GM12878 (cell line): ENCODE results near the gene ANKRD11. TPM values are rescaled to one million over a fixed set of nuclear protein-coding genes. Genes with fewer than 3 reads are reported as not detected.

Experiments used
- ATAC-seq: fragments of 200-7000 bp; cut with Tn5 transposase; 3 replicates; pipeline ENCODE4 v1.9.1; 2020; ENCODE audit warnings: mild to moderate bottlenecking, moderate library complexity
- BruUV-seq: library from RNA; stranded (reverse); fragments of 400-500 nt; replicated peaks from 2 replicates; lab custom pipeline; 2021; lab: Mats Ljungman, UMichigan
- CTCF ChIA-PET: fragments of 300-600 bp; sonication (Branson Sonifier 250); formaldehyde crosslinking; extraction: SDS; loops from one replicate; lab custom pipeline; 2021; ENCODE audit warnings: inconsistent platforms; lab: Yijun Ruan, JAX
- POLR2A ChIA-PET: fragments of 350-600 bp; formaldehyde crosslinking; extraction: SDS; loops from one replicate; lab custom pipeline; 2021; ENCODE audit warnings: inconsistent platforms; lab: Charles Lee
- RAD21 ChIA-PET: fragments of 300-600 bp; sonication (Branson Sonifier 250); formaldehyde crosslinking; loops from one replicate; lab custom pipeline; 2023; ENCODE audit warnings: antibody characterized with exemption; ENCODE audit not compliant: unreplicated experiment; lab: Charles Lee
- SMC1A ChIA-PET: fragments of 300-600 bp; sonication (Branson Sonifier 250); formaldehyde crosslinking; loops from one replicate; lab custom pipeline; 2023; ENCODE audit not compliant: unreplicated experiment, uncharacterized antibody; lab: Charles Lee
- DNase-seq: peaks from one replicate; pipeline ENCODE4 v3.0.0-alpha.2; 2011; ENCODE audit warnings: low read depth, low spot score
- FAIRE-seq: peaks from 3 replicates; lab custom pipeline; 2011; peaks lifted over from hg19 to GRCh38; lab: Jason Lieb, UNC
- H2AFZ ChIP-seq: 2 replicates; pipeline ENCODE4 v1.6.0; 2011; ENCODE audit warnings: low read depth, low read length, control low read depth; ENCODE audit not compliant: control insufficient read depth
- H3K27ac ChIP-seq: 2 replicates; pipeline ENCODE4 v1.5.1; 2011; ENCODE audit warnings: control low read depth; ENCODE audit not compliant: control insufficient read depth, insufficient read depth
- H3K27me3 ChIP-seq, 2 experiments: replicated peaks in 1 of 2; 2 replicates each; pipeline versions ENCODE4 v1.6.0 to v1.6.1; 2011; ENCODE audit warnings: low read length in 1 of 2; ENCODE audit not compliant: control insufficient read depth in 2 of 2, insufficient read depth in 2 of 2
- H3K36me3 ChIP-seq, 2 experiments: 2 replicates each; pipeline ENCODE4 v1.5.1; 2011; ENCODE audit warnings: low read length in 1 of 2; ENCODE audit not compliant: control insufficient read depth in 2 of 2, insufficient read depth in 2 of 2
- H3K4me1 ChIP-seq: 2 replicates; pipeline ENCODE4 v1.6.1; 2011; ENCODE audit warnings: mild to moderate bottlenecking, low read length, moderate library complexity, mixed read lengths; ENCODE audit not compliant: control insufficient read depth, insufficient read depth
- H3K4me2 ChIP-seq: 2 replicates; pipeline ENCODE4 v1.6.0; 2011; ENCODE audit warnings: control low read depth; ENCODE audit not compliant: control insufficient read depth, insufficient read depth
- H3K4me3 ChIP-seq: fragments of 200-600 bp; sonication (generic); 2 replicates; pipeline ENCODE4 v1.5.1; 2016
- H3K79me2 ChIP-seq: 2 replicates; pipeline ENCODE4 v1.6.0; 2011; ENCODE audit warnings: low read length; ENCODE audit not compliant: control insufficient read depth, insufficient read depth
- H3K9ac ChIP-seq: 2 replicates; pipeline ENCODE4 v1.8.0; 2011; ENCODE audit warnings: low read length, control low read depth, mixed read lengths; ENCODE audit not compliant: control insufficient read depth, insufficient read depth
- H3K9me3 ChIP-seq: replicated peaks from 3 replicates; pipeline ENCODE4 v1.5.1; 2011; ENCODE audit warnings: mild to moderate bottlenecking, low read length; ENCODE audit not compliant: control insufficient read depth, insufficient read depth
- H4K20me1 ChIP-seq: 2 replicates; pipeline ENCODE4 v1.6.0; 2011; ENCODE audit not compliant: control insufficient read depth, insufficient read depth
- NBN ChIP-seq: fragments of 450-650 bp; IDR thresholded peaks from 2 replicates; pipeline ENCODE4 v1.6.1; 2016
- POU2F2 ChIP-seq: IDR thresholded peaks from 3 replicates; pipeline ENCODE4 v1.6.1; 2011; ENCODE audit warnings: low read depth, mild to moderate bottlenecking, low read length, borderline replicate concordance
- RAD21 ChIP-seq: IDR thresholded peaks from 2 replicates; pipeline ENCODE4 v1.6.1; 2011; ENCODE audit warnings: mild to moderate bottlenecking, low read depth, low read length, moderate library complexity; ENCODE audit not compliant: insufficient read depth
- WGBS: methylation state at CpG from one replicate; pipeline ENCODE4 v1.1.6; 2016; ENCODE audit warnings: low lambda C conversion rate; ENCODE audit not compliant: insufficient replicate concordance, insufficient coverage; ENCODE audit errors: missing lambda C conversion rate; 5-methylcytosine and 5-hydroxymethylcytosine counted together
- in situ Hi-C: fragments of 300-500 bp; cut with MboI; formaldehyde crosslinking; loops from 9 replicates; pipeline ENCODE4 v1.14.3; 2018; ENCODE audit warnings: mixed read lengths
- intact Hi-C: fragments of 100-400 bp; cut with micrococcal nuclease; formaldehyde crosslinking; loops from one replicate; pipeline ENCODE4 v1.14.2; 2022; ENCODE audit not compliant: unreplicated experiment
- polyA plus RNA-seq, 11 experiments: library from polyadenylated mRNA; depleted of rRNA in 4 of 11; unstranded in 6 of 11; stranded (reverse) in 5 of 11; fragments of >200 nt; fragmentation: Nextera tagmentation in 4 of 11; fragmentation: Illumina TruSeq in 1 of 11; extraction: Ambion mirVana in 4 of 11; extraction: Trizol in 1 of 11; gene quantifications; 1 replicate in 1 of 11; 2 replicates in 10 of 11; pipeline versions ENCODE4 v1.2.1 to v1.2.3, GENCODE V29; 2011 to 2016; ENCODE audit warnings: inconsistent platforms in 2 of 11, missing spikeins in 2 of 11, low read depth in 1 of 11
- total RNA-seq, 4 experiments: library from RNA; depleted of rRNA in 3 of 4; stranded (reverse); fragments of >200 nt in 3 of 4; fragmentation: Illumina TruSeq in 1 of 4; extraction: Trizol in 1 of 4; gene quantifications; 2 replicates each; pipeline versions ENCODE4 v1.2.1 to v1.2.3, GENCODE V29; 2013 to 2021
- TF ChIP-seq, protein P1 (sequence below): IDR thresholded peaks from 2 replicates; pipeline ENCODE4 v1.6.1; 2012; ENCODE audit warnings: low read depth, low read length, improper control_type of control experiment
- TF ChIP-seq, protein P2 (sequence below): fragments of 450-650 bp; formaldehyde crosslinking; IDR thresholded peaks from 2 replicates; pipeline ENCODE4 v1.4.0; 2020; ENCODE audit warnings: mild to moderate bottlenecking, moderate library complexity
- TF ChIP-seq, protein P3 (sequence below): IDR thresholded peaks from 2 replicates; pipeline ENCODE4 v1.6.1; 2011; ENCODE audit warnings: borderline replicate concordance, low read depth, mild to moderate bottlenecking, moderate library complexity, low read length; ENCODE audit not compliant: insufficient read depth, poor library complexity, severe bottlenecking
- TF ChIP-seq, protein P4 (sequence below): IDR thresholded peaks from 2 replicates; pipeline ENCODE4 v1.6.1; 2012; ENCODE audit warnings: mild to moderate bottlenecking, low read depth, low read length

The ANKRD11 gene
- total and polyA plus RNA-seq, 10 of the 15 experiments (the other 5 are each of a cell fraction or from before 2014, with no cell fraction given) = 5.1 to 103 (median 27.4) TPM

DNA sequence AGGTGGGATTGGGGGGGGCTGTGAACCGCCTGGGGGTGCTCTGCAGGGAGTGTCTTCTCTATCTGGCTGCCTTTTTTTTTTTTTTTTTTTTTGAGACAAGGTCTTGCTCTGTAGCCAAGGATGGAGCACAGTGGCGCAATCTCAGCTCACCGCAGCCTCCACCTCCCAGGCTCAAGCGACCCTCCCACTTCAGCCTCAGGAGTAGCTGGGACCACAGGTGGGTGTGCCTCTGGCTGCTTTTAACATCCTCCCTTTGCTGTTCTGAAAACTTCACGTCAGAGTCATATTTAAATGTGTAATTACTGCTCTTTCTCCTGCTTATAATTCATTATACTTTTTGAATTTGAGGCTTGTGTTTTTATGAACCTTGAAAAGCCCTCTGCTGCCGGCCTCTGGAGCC lies 194.4 kb downstream of the ANKRD11 start:
- intact Hi-C loops = no loop called here
- DNase-seq = no peak
- no TSS peak for BruUV-seq
- Histone ChIP-seq H3K9ac (no peak overlapping the region), H4K20me1 (peaks cover 9% of the 10 kb centered on the region; the same call in 1 of the 2 replicates), H3K4me1 (no peaks in the 10 kb centered on the region), H3K4me3 (no peak overlapping the region), H3K27me3 (no peaks in the 10 kb centered on the region), H3K36me3 (peaks cover 6 to 19% of the 10 kb centered on the region in 2 experiments; a peak in 3 of 4 replicates), H2AFZ (no peak overlapping the region), H3K27ac (no peak overlapping the region), H3K4me2 (no peak overlapping the region), H3K9me3 (no peaks in the 10 kb centered on the region), H3K79me2 (no peaks in the 10 kb centered on the region; the same call in none of the 2 replicates)
- TF ChIP-seq, protein P1, sequence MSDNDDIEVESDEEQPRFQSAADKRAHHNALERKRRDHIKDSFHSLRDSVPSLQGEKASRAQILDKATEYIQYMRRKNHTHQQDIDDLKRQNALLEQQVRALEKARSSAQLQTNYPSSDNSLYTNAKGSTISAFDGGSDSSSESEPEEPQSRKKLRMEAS = no peak
- TF ChIP-seq, protein P2, sequence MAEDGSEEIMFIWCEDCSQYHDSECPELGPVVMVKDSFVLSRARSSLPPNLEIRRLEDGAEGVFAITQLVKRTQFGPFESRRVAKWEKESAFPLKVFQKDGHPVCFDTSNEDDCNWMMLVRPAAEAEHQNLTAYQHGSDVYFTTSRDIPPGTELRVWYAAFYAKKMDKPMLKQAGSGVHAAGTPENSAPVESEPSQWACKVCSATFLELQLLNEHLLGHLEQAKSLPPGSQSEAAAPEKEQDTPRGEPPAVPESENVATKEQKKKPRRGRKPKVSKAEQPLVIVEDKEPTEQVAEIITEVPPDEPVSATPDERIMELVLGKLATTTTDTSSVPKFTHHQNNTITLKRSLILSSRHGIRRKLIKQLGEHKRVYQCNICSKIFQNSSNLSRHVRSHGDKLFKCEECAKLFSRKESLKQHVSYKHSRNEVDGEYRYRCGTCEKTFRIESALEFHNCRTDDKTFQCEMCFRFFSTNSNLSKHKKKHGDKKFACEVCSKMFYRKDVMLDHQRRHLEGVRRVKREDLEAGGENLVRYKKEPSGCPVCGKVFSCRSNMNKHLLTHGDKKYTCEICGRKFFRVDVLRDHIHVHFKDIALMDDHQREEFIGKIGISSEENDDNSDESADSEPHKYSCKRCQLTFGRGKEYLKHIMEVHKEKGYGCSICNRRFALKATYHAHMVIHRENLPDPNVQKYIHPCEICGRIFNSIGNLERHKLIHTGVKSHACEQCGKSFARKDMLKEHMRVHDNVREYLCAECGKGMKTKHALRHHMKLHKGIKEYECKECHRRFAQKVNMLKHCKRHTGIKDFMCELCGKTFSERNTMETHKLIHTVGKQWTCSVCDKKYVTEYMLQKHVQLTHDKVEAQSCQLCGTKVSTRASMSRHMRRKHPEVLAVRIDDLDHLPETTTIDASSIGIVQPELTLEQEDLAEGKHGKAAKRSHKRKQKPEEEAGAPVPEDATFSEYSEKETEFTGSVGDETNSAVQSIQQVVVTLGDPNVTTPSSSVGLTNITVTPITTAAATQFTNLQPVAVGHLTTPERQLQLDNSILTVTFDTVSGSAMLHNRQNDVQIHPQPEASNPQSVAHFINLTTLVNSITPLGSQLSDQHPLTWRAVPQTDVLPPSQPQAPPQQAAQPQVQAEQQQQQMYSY (CRISPR knock-in tag) = no peak
- TF ChIP-seq NBN (no peak), RAD21 (no peak), POU2F2 (no peak)
- TF ChIP-seq, protein P3, sequence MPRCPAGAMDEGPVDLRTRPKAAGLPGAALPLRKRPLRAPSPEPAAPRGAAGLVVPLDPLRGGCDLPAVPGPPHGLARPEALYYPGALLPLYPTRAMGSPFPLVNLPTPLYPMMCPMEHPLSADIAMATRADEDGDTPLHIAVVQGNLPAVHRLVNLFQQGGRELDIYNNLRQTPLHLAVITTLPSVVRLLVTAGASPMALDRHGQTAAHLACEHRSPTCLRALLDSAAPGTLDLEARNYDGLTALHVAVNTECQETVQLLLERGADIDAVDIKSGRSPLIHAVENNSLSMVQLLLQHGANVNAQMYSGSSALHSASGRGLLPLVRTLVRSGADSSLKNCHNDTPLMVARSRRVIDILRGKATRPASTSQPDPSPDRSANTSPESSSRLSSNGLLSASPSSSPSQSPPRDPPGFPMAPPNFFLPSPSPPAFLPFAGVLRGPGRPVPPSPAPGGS = no peak
- TF ChIP-seq, protein P4, sequence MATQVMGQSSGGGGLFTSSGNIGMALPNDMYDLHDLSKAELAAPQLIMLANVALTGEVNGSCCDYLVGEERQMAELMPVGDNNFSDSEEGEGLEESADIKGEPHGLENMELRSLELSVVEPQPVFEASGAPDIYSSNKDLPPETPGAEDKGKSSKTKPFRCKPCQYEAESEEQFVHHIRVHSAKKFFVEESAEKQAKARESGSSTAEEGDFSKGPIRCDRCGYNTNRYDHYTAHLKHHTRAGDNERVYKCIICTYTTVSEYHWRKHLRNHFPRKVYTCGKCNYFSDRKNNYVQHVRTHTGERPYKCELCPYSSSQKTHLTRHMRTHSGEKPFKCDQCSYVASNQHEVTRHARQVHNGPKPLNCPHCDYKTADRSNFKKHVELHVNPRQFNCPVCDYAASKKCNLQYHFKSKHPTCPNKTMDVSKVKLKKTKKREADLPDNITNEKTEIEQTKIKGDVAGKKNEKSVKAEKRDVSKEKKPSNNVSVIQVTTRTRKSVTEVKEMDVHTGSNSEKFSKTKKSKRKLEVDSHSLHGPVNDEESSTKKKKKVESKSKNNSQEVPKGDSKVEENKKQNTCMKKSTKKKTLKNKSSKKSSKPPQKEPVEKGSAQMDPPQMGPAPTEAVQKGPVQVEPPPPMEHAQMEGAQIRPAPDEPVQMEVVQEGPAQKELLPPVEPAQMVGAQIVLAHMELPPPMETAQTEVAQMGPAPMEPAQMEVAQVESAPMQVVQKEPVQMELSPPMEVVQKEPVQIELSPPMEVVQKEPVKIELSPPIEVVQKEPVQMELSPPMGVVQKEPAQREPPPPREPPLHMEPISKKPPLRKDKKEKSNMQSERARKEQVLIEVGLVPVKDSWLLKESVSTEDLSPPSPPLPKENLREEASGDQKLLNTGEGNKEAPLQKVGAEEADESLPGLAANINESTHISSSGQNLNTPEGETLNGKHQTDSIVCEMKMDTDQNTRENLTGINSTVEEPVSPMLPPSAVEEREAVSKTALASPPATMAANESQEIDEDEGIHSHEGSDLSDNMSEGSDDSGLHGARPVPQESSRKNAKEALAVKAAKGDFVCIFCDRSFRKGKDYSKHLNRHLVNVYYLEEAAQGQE = no peak
- ChIA-PET SMC1A (interaction anchor here (1.5 kb wide), 1 partner anchor 13 kb away, joined by 3 read pairs; no protein-coding TSS in a partner anchor), POLR2A (no interaction called here), RAD21 (no interaction called here), CTCF (no interaction called here)
- WGBS = 78% methylated on average over 5 of the region's 6 CpGs
- no peak for ATAC-seq
- in situ Hi-C loops = no loop called here
- no peak for FAIRE-seq
